ENCODE data around the gene GNMT.
"Not testable (repeated sequence)": the region's sequence is repeated elsewhere in the genome, so short reads cannot be mapped to it uniquely, and the experiment has no call there.

The GNMT gene

GRCh38 chr6:42970871-42971612 is 10.5 kb downstream of the GNMT start:
- no peak overlapping the region for H3K4me3 ChIP-seq (ENCODE audit: low read depth, low read length)
- no peak for DNase-seq (ENCODE audit: low read depth)

GRCh38 chr6:42971746-42972327 is 11.3 kb downstream of the GNMT start:
- H3K4me3 ChIP-seq (ENCODE audit: low read depth, low read length), result no peak overlapping the region
- no peak for DNase-seq (ENCODE audit: low read depth)

GRCh38 chr6:42973926-42974325 is 13.4 kb downstream of the GNMT start:
- no peak overlapping the region for H3K4me3 ChIP-seq (ENCODE audit: low read depth, low read length)
- DNase-seq (ENCODE audit: low read depth), result no peak

GRCh38 chr6:42974919-42975505 is 14.5 kb downstream of the GNMT start:
- H3K4me3 ChIP-seq (ENCODE audit: low read depth, low read length), result no peak overlapping the region
- DNase-seq (ENCODE audit: low read depth), result no peak

GRCh38 chr6:42978487-42978838 is 17.9 kb downstream of the GNMT start:
- peak overlapping the region; percentile 79 for H3K4me3 ChIP-seq (ENCODE audit: low read depth, low read length)
- no peak for DNase-seq (ENCODE audit: low read depth)

GRCh38 chr6:42978839-42979522 is 18.4 kb downstream of the GNMT start, which contains the start of gene PEX6:
Gene PEX6, minus strand, starts transcription at chr6:42979181. Its CDS starts 31 bp downstream, at chr6:42979150.
- H3K4me3 ChIP-seq (ENCODE audit: low read depth, low read length), result peak within 1 kb of the TSS; percentile 79
- DNase-seq (ENCODE audit: low read depth), result peak; percentile 59

GRCh38 chr6:42979523-42980177 is 19.1 kb downstream of the GNMT start:
- no peak for DNase-seq (ENCODE audit: low read depth)
- H3K4me3 ChIP-seq (ENCODE audit: low read depth, low read length), result peak overlapping the region; percentile 79

- DNase-seq (ENCODE audit: low read depth), result no peak
- H3K4me3 ChIP-seq (ENCODE audit: low read depth, low read length), result no peak overlapping the region
Measured at GRCh38 chr6:42981836-42982235, 21.3 kb downstream of the GNMT start.

- peak; percentile 95 for DNase-seq (ENCODE audit: low read depth)
- peak within 1 kb of the TSS; percentile 81 for H3K4me3 ChIP-seq (ENCODE audit: low read depth, low read length)
Measured at GRCh38 chr6:42984001-42984923, 23.7 kb downstream of the GNMT start, which contains the start of gene PPP2R5D. Gene PPP2R5D, plus strand, starts transcription at chr6:42984570. Its CDS starts 108 bp downstream, at chr6:42984678.

- no peak for DNase-seq (ENCODE audit: low read depth)
- H3K4me3 ChIP-seq (ENCODE audit: low read depth, low read length), result peak overlapping the region; percentile 81
Measured at GRCh38 chr6:42984924-42985475, 24.4 kb downstream of the GNMT start.

- DNase-seq (ENCODE audit: low read depth), result no peak
- H3K4me3 ChIP-seq (ENCODE audit: low read depth, low read length), result no peak overlapping the region
Measured at GRCh38 chr6:42987533-42988451, 27.2 kb downstream of the GNMT start.

- no peak for DNase-seq (ENCODE audit: low read depth)
- no peak overlapping the region for H3K4me3 ChIP-seq (ENCODE audit: low read depth, low read length)
Measured at GRCh38 chr6:42988486-42989020, 28.0 kb downstream of the GNMT start.

GRCh38 chr6:42989923-42990322 is 29.4 kb downstream of the GNMT start:
- H3K4me3 ChIP-seq (ENCODE audit: low read depth, low read length), result no peak overlapping the region
- no peak for DNase-seq (ENCODE audit: low read depth)

GRCh38 chr6:42993445-42993844 is 32.9 kb downstream of the GNMT start:
- no peak overlapping the region for H3K4me3 ChIP-seq (ENCODE audit: low read depth, low read length)
- DNase-seq (ENCODE audit: low read depth), result no peak

GRCh38 chr6:42996513-42996912 is 36.0 kb downstream of the GNMT start:
- DNase-seq (ENCODE audit: low read depth), result no peak
- H3K4me3 ChIP-seq (ENCODE audit: low read depth, low read length), result no peak overlapping the region

- not testable (repeated sequence) for DNase-seq (ENCODE audit: low read depth); H3K4me3 ChIP-seq (ENCODE audit: low read depth, low read length)
Measured at GRCh38 chr6:42998205-42998604, 37.7 kb downstream of the GNMT start.

GRCh38 chr6:43001843-43002242 is 41.3 kb downstream of the GNMT start:
- DNase-seq (ENCODE audit: low read depth), result no peak
- H3K4me3 ChIP-seq (ENCODE audit: low read depth, low read length), result no peak overlapping the region
